ENCODE measurements around the gene SLIT2. TPM values are rescaled to one million over a fixed set of nuclear protein-coding genes. Genes with fewer than 3 reads are reported as not detected.
A peak's percentile ranks its signal among the peaks of the same experiment; 100 is the strongest.

The SLIT2 gene
- total RNA-seq, 1 experiment from 2014 or later, result 20.7 TPM

- H3K36me3 ChIP-seq, result no peaks in the 10 kb centered on the region
- no peak overlapping the region for H3K4me3 ChIP-seq
- H3K9me3 ChIP-seq (replicated peaks), result no peaks in the 10 kb centered on the region
- peaks cover under 1% of the 10 kb centered on the region; the same call in 1 of the 2 replicates for H3K4me1 ChIP-seq (replicated peaks)
- DNase-seq (ENCODE audit: low read depth in 1 of 2, low spot score in 2 of 2), result no peak
- H3K27me3 ChIP-seq (replicated peaks), result no peaks in the 10 kb centered on the region
- H3K27ac ChIP-seq, result no peak overlapping the region
Observed at GRCh38 chr4:20297261-20297660, 45.6 kb downstream of the SLIT2 start.

GRCh38 chr4:20297783-20298182, 46.1 kb downstream of the SLIT2 start:
- no peak overlapping the region for H3K27ac ChIP-seq
- DNase-seq (ENCODE audit: low read depth in 1 of 2, low spot score in 2 of 2), result no peak
- H3K4me3 ChIP-seq, result no peak overlapping the region

GRCh38 chr4:20298455-20298854, 46.8 kb downstream of the SLIT2 start:
- Histone ChIP-seq H3K27me3 (replicated peaks) (no peaks in the 10 kb centered on the region), H3K36me3 (no peaks in the 10 kb centered on the region), H3K4me1 (replicated peaks) (peaks cover 10% of the 10 kb centered on the region), H3K9me3 (replicated peaks) (no peaks in the 10 kb centered on the region), H3K27ac (no peak overlapping the region), H3K4me3 (no peak overlapping the region)
- DNase-seq (ENCODE audit: low read depth in 1 of 2, low spot score in 2 of 2), result no peak

More at GRCh38 chr4:20297783-20298182, 46.1 kb downstream of the SLIT2 start:
- H3K4me1 ChIP-seq (replicated peaks), result peaks cover 5% of the 10 kb centered on the region; the same call in 1 of the 2 replicates
- H3K27me3 ChIP-seq (replicated peaks), result no peaks in the 10 kb centered on the region
- H3K9me3 ChIP-seq (replicated peaks), result no peaks in the 10 kb centered on the region
- H3K36me3 ChIP-seq, result no peaks in the 10 kb centered on the region

- Histone ChIP-seq H3K4me1 (replicated peaks) (peaks cover 15% of the 10 kb centered on the region), H3K36me3 (no peaks in the 10 kb centered on the region), H3K27ac (no peak overlapping the region), H3K9me3 (replicated peaks) (no peaks in the 10 kb centered on the region), H3K4me3 (no peak overlapping the region), H3K27me3 (replicated peaks) (no peaks in the 10 kb centered on the region)
- no peak for DNase-seq (ENCODE audit: low read depth in 1 of 2, low spot score in 2 of 2)
Observed at GRCh38 chr4:20298986-20299385, 47.3 kb downstream of the SLIT2 start.

- Histone ChIP-seq H3K9me3 (replicated peaks) (no peaks in the 10 kb centered on the region), H3K27ac (no peak overlapping the region), H3K27me3 (replicated peaks) (no peaks in the 10 kb centered on the region), H3K4me3 (no peak overlapping the region), H3K36me3 (no peaks in the 10 kb centered on the region), H3K4me1 (replicated peaks) (peaks cover 15% of the 10 kb centered on the region)
- DNase-seq (ENCODE audit: low read depth in 1 of 2, low spot score in 2 of 2), result peak in 1 of 2 experiments; percentile 54
Observed at GRCh38 chr4:20299515-20299914, 47.8 kb downstream of the SLIT2 start.

GRCh38 chr4:20301161-20301560, 49.5 kb downstream of the SLIT2 start:
- peaks cover 15% of the 10 kb centered on the region for H3K4me1 ChIP-seq (replicated peaks)
- no peaks in the 10 kb centered on the region for H3K36me3 ChIP-seq
- H3K9me3 ChIP-seq (replicated peaks), result no peaks in the 10 kb centered on the region
- no peak for DNase-seq (ENCODE audit: low read depth in 1 of 2, low spot score in 2 of 2)
- no peaks in the 10 kb centered on the region for H3K27me3 ChIP-seq (replicated peaks)
- H3K27ac ChIP-seq, result no peak overlapping the region
- no peak overlapping the region for H3K4me3 ChIP-seq

Data from SJSA1 (cell line).